GDM1 (cell line): ENCODE data around the gene LHX6.

Experiments used
- DNase-seq: peaks from one replicate; lab custom pipeline; 2025; lab: John Stamatoyannopoulos, UW

LHX6 gene

GRCh38 chr9:122190597-122191381 lies 38.0 kb downstream of the LHX6 start:
- no peak for DNase-seq

GRCh38 chr9:122188369-122188768 lies 40.4 kb downstream of the LHX6 start:
- no peak for DNase-seq

GRCh38 chr9:122186777-122187470 lies 41.8 kb downstream of the LHX6 start:
- DNase-seq: no peak

GRCh38 chr9:122186301-122186700 lies 42.5 kb downstream of the LHX6 start:
- no peak for DNase-seq

GRCh38 chr9:122184551-122184950 lies 44.2 kb downstream of the LHX6 start:
- no peak for DNase-seq

GRCh38 chr9:122183501-122183900 lies 45.3 kb downstream of the LHX6 start:
- DNase-seq: no peak

GRCh38 chr9:122180633-122181032 lies 48.1 kb downstream of the LHX6 start:
- DNase-seq: no peak

GRCh38 chr9:122179690-122180074 lies 49.1 kb downstream of the LHX6 start:
- no peak for DNase-seq

- no peak for DNase-seq
Measured at GRCh38 chr9:122179054-122179689, 49.6 kb downstream of the LHX6 start.

GRCh38 chr9:122176916-122177315 lies 51.8 kb downstream of the LHX6 start:
- no peak for DNase-seq

GRCh38 chr9:122173670-122174069 lies 55.1 kb downstream of the LHX6 start:
- no peak for DNase-seq

- no peak for DNase-seq
Measured at GRCh38 chr9:122172131-122172530, 56.6 kb downstream of the LHX6 start.

- no peak for DNase-seq
Measured at GRCh38 chr9:122168356-122168755, 60.4 kb downstream of the LHX6 start.

- DNase-seq: no peak
Measured at GRCh38 chr9:122164286-122164685, 64.5 kb downstream of the LHX6 start.

GRCh38 chr9:122162415-122162814 lies 66.3 kb downstream of the LHX6 start:
- DNase-seq: no peak

GRCh38 chr9:122159925-122160246 lies 68.9 kb downstream of the LHX6 start:
- no peak for DNase-seq

- DNase-seq: peak; percentile 92
Measured at GRCh38 chr9:122159026-122159924, 69.5 kb downstream of the LHX6 start, which contains the start of the genes MORN5 and NDUFA8. Gene MORN5 (plus strand): TSS chr9:122159908. CDS start chr9:122159973, 65 bp downstream. Gene NDUFA8 (minus strand): TSS chr9:122159779. CDS start chr9:122159677, 102 bp downstream.

GRCh38 chr9:122158202-122158601 lies 70.6 kb downstream of the LHX6 start:
- DNase-seq: peak; percentile 27

GRCh38 chr9:122155796-122156195 lies 73.0 kb downstream of the LHX6 start:
- no peak for DNase-seq
